B cell (primary cell): ENCODE measurements around the gene TRIM44. TPM values are rescaled to one million over a fixed set of nuclear protein-coding genes. Genes with fewer than 3 reads are reported as not detected.

Source experiments
- ATAC-seq: fragments of 200-7000 bp; cut with Tn5 transposase; one replicate; pipeline ENCODE4 v1.10.0; 2021; ENCODE audit warnings: low read depth, mild to moderate bottlenecking, moderate number of reproducible peaks, moderate library complexity
- CTCF ChIA-PET: fragments of 350-600 bp; sonication (Branson Sonifier 250); formaldehyde crosslinking; loops from one replicate; lab custom pipeline; 2021; ENCODE audit warnings: antibody characterized with exemption, inconsistent platforms; lab: Charles Lee
- POLR2A ChIA-PET: fragments of 350-600 bp; sonication (Branson Sonifier 250); formaldehyde crosslinking; loops from one replicate; lab custom pipeline; 2021; ENCODE audit warnings: antibody characterized with exemption; lab: Charles Lee
- DNase-seq: peaks from one replicate; pipeline ENCODE4 v3.0.0; 2013
- H2AFZ ChIP-seq: 2 replicates; pipeline ENCODE4 v1.6.1; 2012; ENCODE audit warnings: mild to moderate bottlenecking, low read depth, low read length; ENCODE audit not compliant: insufficient read depth, poor library complexity, severe bottlenecking
- H3K27ac ChIP-seq, 2 donors: 1 replicate in 1 of 2; 2 replicates in 1 of 2; pipeline ENCODE4 v1.5.1; 2012 to 2013; ENCODE audit warnings: low read length in 2 of 2, mild to moderate bottlenecking in 2 of 2, moderate library complexity in 1 of 2
- H3K27me3 ChIP-seq, 4 experiments: fragments of 200-600 bp in 1 of 4; sonication (generic) in 1 of 4; replicated peaks in 1 of 4; 1 replicate in 2 of 4; 2 replicates in 2 of 4; pipeline versions ENCODE4 v1.6.1 to v1.7.0; 2013 to 2016; ENCODE audit warnings: low read length in 3 of 4, mild to moderate bottlenecking in 2 of 4, mixed read lengths in 1 of 4, moderate library complexity in 1 of 4; ENCODE audit not compliant: insufficient read depth in 4 of 4, control insufficient read depth in 3 of 4; ENCODE audit errors: control extremely low read depth in 1 of 4
- H3K36me3 ChIP-seq, 2 experiments: replicated peaks in 1 of 2; 1 replicate in 1 of 2; 2 replicates in 1 of 2; pipeline versions ENCODE4 v1.6.1 to v1.7.1; 2013; ENCODE audit warnings: low read length in 1 of 2; ENCODE audit not compliant: insufficient read depth in 2 of 2, control insufficient read depth in 1 of 2; ENCODE audit errors: control extremely low read depth in 1 of 2, extremely low read depth in 1 of 2
- H3K4me1 ChIP-seq, 2 donors: fragments of 200-600 bp in 1 of 2; sonication (generic) in 1 of 2; 1 replicate in 1 of 2; 2 replicates in 1 of 2; pipeline versions ENCODE4 v1.5.1 to v1.6.1; 2013 to 2017; ENCODE audit warnings: low read length in 2 of 2; ENCODE audit not compliant: control insufficient read depth in 2 of 2, insufficient read depth in 2 of 2
- H3K4me2 ChIP-seq: replicated peaks from 2 replicates; pipeline ENCODE3; 2012; ENCODE audit warnings: mild to moderate bottlenecking, low read depth, low read length; ENCODE audit not compliant: poor library complexity, severe bottlenecking
- H3K4me3 ChIP-seq, 5 experiments: fragments of 200-600 bp in 1 of 5; sonication (generic) in 1 of 5; 1 replicate in 3 of 5; 2 replicates in 2 of 5; pipeline versions ENCODE4 v1.5.1 to v1.7.0; 2011 to 2016; ENCODE audit warnings: low read length in 4 of 5, mild to moderate bottlenecking in 4 of 5, low read depth in 2 of 5, control low read depth in 1 of 5, moderate library complexity in 1 of 5; ENCODE audit not compliant: insufficient read depth in 1 of 5; ENCODE audit errors: control extremely low read depth in 1 of 5, extremely low read depth in 1 of 5
- H3K79me2 ChIP-seq: fragments of 200-600 bp; sonication (generic); one replicate; pipeline ENCODE4 v1.6.0; 2016; ENCODE audit warnings: low read length; ENCODE audit not compliant: control insufficient read depth, insufficient read depth
- H3K9ac ChIP-seq: fragments of 200-600 bp; sonication (generic); 2 replicates; pipeline ENCODE4 v1.6.1; 2017; ENCODE audit warnings: mild to moderate bottlenecking, low read length, moderate library complexity
- H3K9me3 ChIP-seq, 3 donors: one replicate each; pipeline versions ENCODE4 v1.6.1 to v1.7.1; 2013; ENCODE audit warnings: low read length in 2 of 3; ENCODE audit not compliant: control insufficient read depth in 2 of 3, insufficient read depth in 1 of 3; ENCODE audit errors: control extremely low read depth in 1 of 3
- H4K20me1 ChIP-seq: 2 replicates; pipeline ENCODE4 v1.6.0; 2012; ENCODE audit warnings: mild to moderate bottlenecking, low read length; ENCODE audit not compliant: insufficient read depth, control insufficient read depth, poor library complexity, severe bottlenecking
- H3K27ac Mint-ChIP-seq: one replicate; pipeline ENCODE4 v1.8.0; 2021; ENCODE audit warnings: mixed read lengths
- H3K27me3 Mint-ChIP-seq: one replicate; pipeline ENCODE4 v1.8.0; 2021; ENCODE audit warnings: mixed read lengths
- H3K4me1 Mint-ChIP-seq: one replicate; pipeline ENCODE4 v1.8.0; 2021; ENCODE audit warnings: mixed read lengths
- H3K4me3 Mint-ChIP-seq: one replicate; pipeline ENCODE4 v1.8.0; 2021; ENCODE audit warnings: mixed read lengths
- H3K9me3 Mint-ChIP-seq: one replicate; pipeline ENCODE4 v1.8.0; 2022; ENCODE audit warnings: mixed read lengths; ENCODE audit not compliant: insufficient read depth
- CTCF ChIP-seq: fragments of 200-600 bp; IDR thresholded peaks from one replicate; pipeline ENCODE4 v1.8.0; 2022; ENCODE audit warnings: antibody characterized with exemption, mild to moderate bottlenecking
- EZH2 ChIP-seq: IDR thresholded peaks from 2 replicates; pipeline ENCODE4 v1.6.1; 2012; ENCODE audit warnings: borderline replicate concordance, low read depth, mild to moderate bottlenecking, moderate library complexity, low read length; ENCODE audit not compliant: insufficient read depth, poor library complexity, severe bottlenecking
- WGBS: methylation state at CpG from one replicate; pipeline ENCODE4 v1.1.5; 2013; ENCODE audit warnings: missing lambda C conversion rate; ENCODE audit not compliant: insufficient coverage; 5-methylcytosine and 5-hydroxymethylcytosine counted together
- intact Hi-C: fragments of 100-400 bp; cut with micrococcal nuclease; formaldehyde crosslinking; loops from one replicate; pipeline ENCODE4 v1.10.0; 2022
- polyA plus RNA-seq: library from polyadenylated mRNA; depleted of rRNA; stranded (reverse); fragments of >200 nt; gene quantifications from 2 replicates; pipeline ENCODE4 v1.2.3, GENCODE V29; 2012
- total RNA-seq, 2 donors: library from RNA; stranded (reverse); fragments of 120-200 nt in 1 of 2; gene quantifications; 1 replicate in 1 of 2; 2 replicates in 1 of 2; pipeline versions ENCODE4 v1.2.3 to v1.2.4, GENCODE V29; 2013 to 2022

TRIM44 gene
- total and polyA plus RNA-seq, 2 donors (not counting 1 experiment from before 2014, with no cell fraction given), result 39.1 to 71.1 TPM

- Histone ChIP-seq H4K20me1 (no peaks in the 10 kb centered on the region), H3K27ac (no peak overlapping the region), H3K27me3 (no peaks in the 10 kb centered on the region), H3K4me2 (no peak overlapping the region), H3K36me3 (no peaks in the 10 kb centered on the region), H2AFZ (no peak overlapping the region), H3K9ac (no peak overlapping the region), H3K79me2 (no peaks in the 10 kb centered on the region), H3K4me1 (peaks cover 3 to 9% of the 10 kb centered on the region in 2 donors), H3K9me3 (no peaks in the 10 kb centered on the region), H3K4me3 (no peak overlapping the region)
- Mint-ChIP-seq H3K27ac (no peak overlapping the region), H3K4me3 (no peak overlapping the region), H3K4me1 (peaks cover 12% of the 10 kb centered on the region), H3K27me3 (peaks cover 15% of the 10 kb centered on the region), H3K9me3 (no peaks in the 10 kb centered on the region)
- ChIA-PET POLR2A (no interaction called here), CTCF (interaction anchor here (0.8 kb wide), 1 partner anchor 450 kb away, joined by 7 read pairs; no protein-coding TSS in a partner anchor)
- DNase-seq (no peak), ATAC-seq (no peak)
- no peak for TF ChIP-seq CTCF
- intact Hi-C loops, result no loop called here
- WGBS, result 83% methylated on average over 1 of the region's 1 CpG
Observed at GRCh38 chr11:35825386-35825785, 162.8 kb downstream of the TRIM44 start.

GRCh38 chr11:35826006-35826405, 163.4 kb downstream of the TRIM44 start:
- Histone ChIP-seq H3K36me3 (no peaks in the 10 kb centered on the region), H3K9ac (no peak overlapping the region), H3K27me3 (peaks cover 0 to 3% (median 0%) of the 10 kb centered on the region in 4 experiments), H4K20me1 (no peaks in the 10 kb centered on the region), H3K4me1 (peaks cover 3 to 9% of the 10 kb centered on the region in 2 donors), H3K79me2 (no peaks in the 10 kb centered on the region), H3K27ac (no peak overlapping the region), H3K4me3 (no peak overlapping the region), H2AFZ (no peak overlapping the region), H3K4me2 (no peak overlapping the region), H3K9me3 (no peaks in the 10 kb centered on the region)
- ATAC-seq, result no peak
- Mint-ChIP-seq H3K9me3 (no peaks in the 10 kb centered on the region), H3K27me3 (peaks cover 16% of the 10 kb centered on the region), H3K27ac (no peak overlapping the region), H3K4me3 (no peak overlapping the region), H3K4me1 (peaks cover 11% of the 10 kb centered on the region)
- no peak for DNase-seq
- ChIA-PET CTCF (no interaction called here), POLR2A (no interaction called here)
- TF ChIP-seq CTCF (no peak), EZH2 (no peak)
- 83% methylated on average over 5 of the region's 5 CpGs for WGBS
- intact Hi-C loops, result no loop called here
